Esophagus squamous epithelium (tissue), 5 donors: ENCODE data around the gene CAPZB. TPM values are rescaled to one million over a fixed set of nuclear protein-coding genes. Genes with fewer than 3 reads are reported as not detected.

Experiments
- DNase-seq: peaks from one replicate; lab custom pipeline; 2025; lab: John Stamatoyannopoulos, UW
- H3K27ac ChIP-seq, 4 donors: fragments of 200-600 bp; sonication (generic); one replicate each; pipeline ENCODE4 v1.5.1; 2016 to 2019; ENCODE audit warnings: mild to moderate bottlenecking in 1 of 4
- H3K27me3 ChIP-seq, 4 donors: fragments of 200-600 bp; sonication (generic); 1 replicate in 3 of 4; 2 replicates in 1 of 4; pipeline versions ENCODE4 v1.5.1 to v1.6.0; 2017 to 2021; ENCODE audit warnings: antibody characterized with exemption in 1 of 4
- H3K36me3 ChIP-seq, 3 donors: fragments of 200-600 bp; sonication (generic); one replicate each; pipeline ENCODE4 v1.5.1; 2016 to 2019
- H3K4me1 ChIP-seq, 3 donors: fragments of 200-600 bp; sonication (generic); one replicate each; pipeline ENCODE4 v1.5.1; 2017 to 2019
- H3K4me3 ChIP-seq, 4 donors: fragments of 200-600 bp; sonication (generic); 1 replicate in 3 of 4; 2 replicates in 1 of 4; pipeline ENCODE4 v1.5.1; 2016 to 2019; ENCODE audit warnings: mild to moderate bottlenecking in 2 of 4, moderate library complexity in 1 of 4
- H3K9me3 ChIP-seq, 3 donors: fragments of 200-600 bp; sonication (generic); one replicate each; pipeline ENCODE4 v1.5.1; 2016 to 2019
- POLR2A ChIP-seq, 4 donors: fragments of 450-650 bp; IDR thresholded peaks; one replicate each; pipeline ENCODE4 v1.6.1; 2017; ENCODE audit warnings: antibody characterized with exemption in 4 of 4, mild to moderate bottlenecking in 4 of 4, moderate library complexity in 3 of 4
- WGBS, 2 donors: methylation state at CpG; one replicate each; pipeline ENCODE4 v1.1.5; 2018; 5-methylcytosine and 5-hydroxymethylcytosine counted together
- intact Hi-C: fragments of 100-400 bp; cut with DNase I; formaldehyde crosslinking; loops from one replicate; pipeline ENCODE4 v1.15.0; 2022
- total RNA-seq, 4 donors: library from RNA; depleted of rRNA; stranded (reverse); fragments of >200 nt; gene quantifications; one replicate each; pipeline ENCODE4 v1.1.0, GENCODE V29; 2016
- TF ChIP-seq, protein P1 (sequence below), 6 experiments: fragments of 450-650 bp in 4 of 6; fragments of 200-600 bp in 2 of 6; sonication (generic) in 2 of 6; IDR thresholded peaks; one replicate each; pipeline ENCODE4 v1.5.1; 2016 to 2019; ENCODE audit warnings: antibody characterized with exemption in 6 of 6, mild to moderate bottlenecking in 4 of 6, moderate library complexity in 4 of 6
- donor health status: DM: yes; HTN: yes; CAD: no.

The CAPZB gene
- total RNA-seq, 4 donors from 2014 or later: 89.4 to 146 (median 126) TPM

DNA sequence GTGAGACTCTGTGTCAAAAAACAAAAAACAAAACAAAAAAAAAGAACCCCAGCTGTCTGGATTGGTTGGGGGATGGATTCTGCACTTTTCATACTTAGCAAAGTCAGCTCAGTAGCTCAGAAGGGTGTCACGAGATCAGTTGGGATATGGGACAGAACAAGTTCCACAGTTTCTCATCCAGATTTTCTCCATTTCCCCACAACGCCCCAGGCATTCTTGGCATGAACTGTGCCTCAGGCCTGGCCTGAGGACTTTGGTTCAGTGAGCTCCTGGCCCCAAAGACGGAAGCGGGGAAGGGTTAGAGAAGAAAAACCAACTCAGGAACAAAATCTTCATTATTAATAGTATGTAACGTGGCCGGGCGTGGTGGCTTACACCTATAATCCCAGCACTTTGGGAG, 175.3 kb downstream of the CAPZB start:
- TF ChIP-seq POLR2A (IDR thresholded peaks at IDR 0.05): no peak
- TF ChIP-seq, protein P1, sequence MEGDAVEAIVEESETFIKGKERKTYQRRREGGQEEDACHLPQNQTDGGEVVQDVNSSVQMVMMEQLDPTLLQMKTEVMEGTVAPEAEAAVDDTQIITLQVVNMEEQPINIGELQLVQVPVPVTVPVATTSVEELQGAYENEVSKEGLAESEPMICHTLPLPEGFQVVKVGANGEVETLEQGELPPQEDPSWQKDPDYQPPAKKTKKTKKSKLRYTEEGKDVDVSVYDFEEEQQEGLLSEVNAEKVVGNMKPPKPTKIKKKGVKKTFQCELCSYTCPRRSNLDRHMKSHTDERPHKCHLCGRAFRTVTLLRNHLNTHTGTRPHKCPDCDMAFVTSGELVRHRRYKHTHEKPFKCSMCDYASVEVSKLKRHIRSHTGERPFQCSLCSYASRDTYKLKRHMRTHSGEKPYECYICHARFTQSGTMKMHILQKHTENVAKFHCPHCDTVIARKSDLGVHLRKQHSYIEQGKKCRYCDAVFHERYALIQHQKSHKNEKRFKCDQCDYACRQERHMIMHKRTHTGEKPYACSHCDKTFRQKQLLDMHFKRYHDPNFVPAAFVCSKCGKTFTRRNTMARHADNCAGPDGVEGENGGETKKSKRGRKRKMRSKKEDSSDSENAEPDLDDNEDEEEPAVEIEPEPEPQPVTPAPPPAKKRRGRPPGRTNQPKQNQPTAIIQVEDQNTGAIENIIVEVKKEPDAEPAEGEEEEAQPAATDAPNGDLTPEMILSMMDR (IDR thresholded peaks at IDR 0.05): no peak
- Histone ChIP-seq H3K4me3 (no peak overlapping the region), H3K27ac (no peak overlapping the region), H3K36me3 (peaks cover 14 to 40% (median 14%) of the 10 kb centered on the region in 3 donors), H3K27me3 (no peaks in the 10 kb centered on the region), H3K4me1 (peaks cover 13 to 60% (median 16%) of the 10 kb centered on the region in 3 donors), H3K9me3 (no peaks in the 10 kb centered on the region)
- WGBS, 2 donors: 71 to 84% methylated on average over 7 of the region's 7 CpGs
- no peak for DNase-seq
- intact Hi-C loops: no loop called here

DNA sequence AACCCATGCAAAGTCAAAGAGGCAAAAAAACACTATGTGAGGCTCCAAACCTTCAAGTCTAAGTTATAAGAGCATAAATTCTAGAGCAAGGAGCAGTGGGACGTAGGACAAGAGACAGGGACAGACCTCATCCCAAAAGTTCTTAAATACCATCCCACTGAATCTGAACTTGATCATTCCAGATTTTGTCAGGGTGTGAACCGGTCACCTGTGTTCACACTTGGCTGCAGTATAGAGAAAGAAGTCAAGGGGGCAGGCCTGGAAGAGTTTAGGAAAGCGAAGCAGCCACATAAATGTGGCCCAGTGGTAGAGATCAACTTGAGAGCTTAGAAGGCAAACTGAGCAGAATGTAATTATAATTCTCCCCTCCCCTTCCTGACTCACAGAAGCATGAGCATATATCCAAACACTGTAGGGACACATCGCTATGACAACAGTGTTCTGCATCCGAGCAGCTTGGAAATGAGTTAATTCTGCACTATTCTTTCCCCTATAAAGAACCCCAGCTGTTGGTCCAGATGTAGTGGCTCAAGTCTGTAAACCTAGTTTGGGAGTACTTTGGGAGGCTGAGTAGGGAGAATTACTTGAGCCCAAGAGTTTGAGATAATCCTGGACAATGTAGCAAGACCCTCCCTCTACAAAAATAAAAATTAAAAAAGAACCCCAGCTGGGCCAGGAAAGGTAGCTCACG, 176.1 kb downstream of the CAPZB start:
- H3K27me3 ChIP-seq: no peaks in the 10 kb centered on the region
- no peak for TF ChIP-seq POLR2A (IDR thresholded peaks at IDR 0.05)
- TF ChIP-seq, protein P1 (IDR thresholded peaks at IDR 0.05): no peak
- H3K4me3 ChIP-seq: no peak overlapping the region
- DNase-seq: no peak
- WGBS, 2 donors: 71 to 87% methylated on average over 6 of the region's 6 CpGs
- H3K9me3 ChIP-seq: no peaks in the 10 kb centered on the region
- peaks cover 14 to 48% (median 20%) of the 10 kb centered on the region in 3 donors for H3K36me3 ChIP-seq
- no peak overlapping the region for H3K27ac ChIP-seq
- intact Hi-C loops: no loop called here
- peaks cover 13 to 52% (median 16%) of the 10 kb centered on the region in 3 donors for H3K4me1 ChIP-seq

DNA sequence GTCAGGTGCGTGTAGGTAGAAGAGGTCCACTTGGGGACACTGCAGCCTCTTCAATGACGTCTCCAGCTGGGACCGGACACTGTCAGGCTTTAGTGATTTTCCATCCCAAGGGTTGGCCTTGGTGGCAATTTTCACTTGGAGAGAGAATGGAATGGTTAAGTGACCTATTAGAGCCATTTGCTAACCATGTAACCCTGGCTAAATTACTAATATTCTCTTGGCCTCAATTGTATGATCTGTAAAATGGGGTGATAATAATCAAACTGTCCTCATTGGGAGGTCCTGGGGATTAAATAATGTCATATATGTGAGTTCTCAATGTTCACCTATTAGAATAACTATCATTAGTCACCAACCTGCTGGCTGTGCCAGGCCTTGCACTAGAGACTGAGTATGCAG, 176.8 kb downstream of the CAPZB start:
- H3K9me3 ChIP-seq: no peaks in the 10 kb centered on the region
- intact Hi-C loops: no loop called here
- TF ChIP-seq POLR2A (IDR thresholded peaks at IDR 0.05): no peak
- TF ChIP-seq, protein P1 (IDR thresholded peaks at IDR 0.05): no peak
- no peaks in the 10 kb centered on the region for H3K27me3 ChIP-seq
- no peak for DNase-seq
- peaks cover 13 to 45% (median 16%) of the 10 kb centered on the region in 3 donors for H3K4me1 ChIP-seq
- no peak overlapping the region for H3K27ac ChIP-seq
- WGBS, 2 donors: 100% methylated on average over 1 of the region's 3 CpGs
- H3K4me3 ChIP-seq: no peak overlapping the region
- peaks cover 21 to 55% (median 27%) of the 10 kb centered on the region in 3 donors for H3K36me3 ChIP-seq

DNA sequence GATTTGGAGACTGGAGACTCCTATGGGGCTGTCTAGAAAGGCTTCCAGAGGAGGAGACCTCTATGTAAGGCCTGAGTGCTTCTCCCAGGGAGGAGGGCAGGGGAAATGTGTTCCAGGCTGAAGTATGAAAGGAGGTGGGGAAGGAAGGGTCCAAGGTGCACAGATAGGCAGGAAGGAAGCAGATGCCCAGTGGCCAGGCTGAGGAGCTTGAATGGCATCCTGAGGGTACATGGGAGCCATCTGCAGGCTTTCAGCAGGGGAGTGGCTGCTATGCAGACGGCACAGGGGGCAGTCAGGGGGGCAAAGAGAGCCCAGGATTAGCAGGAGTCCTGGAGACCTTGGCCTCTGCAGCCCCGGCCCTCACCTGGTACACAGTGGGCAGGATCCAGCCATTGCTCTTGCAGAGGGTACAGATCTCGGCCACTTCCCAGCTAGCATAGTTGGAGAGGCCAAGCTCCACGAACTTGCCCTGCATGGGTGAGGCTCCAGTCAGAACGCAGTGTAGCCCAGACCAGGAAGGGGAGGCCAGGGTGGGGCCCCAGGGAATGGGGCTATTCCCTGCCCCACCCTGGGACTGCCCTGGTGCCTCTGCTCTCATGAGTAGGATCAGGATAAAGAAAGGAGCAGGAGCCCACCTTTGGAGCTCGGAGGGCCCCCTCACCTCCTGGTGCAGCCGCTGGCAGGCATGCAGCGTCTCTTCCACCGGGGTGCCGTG, 177.4 kb downstream of the CAPZB start:
- no peak overlapping the region for H3K27ac ChIP-seq
- no peaks in the 10 kb centered on the region for H3K27me3 ChIP-seq
- H3K4me1 ChIP-seq: peaks cover 9 to 39% (median 14%) of the 10 kb centered on the region in 3 donors
- WGBS, 2 donors: 96% methylated on average over 2 of the region's 10 CpGs; no CpG with 5 or more reads in 1 of the 2 donors
- no peak for TF ChIP-seq POLR2A (IDR thresholded peaks at IDR 0.05)
- TF ChIP-seq, protein P1 (IDR thresholded peaks at IDR 0.05): no peak
- intact Hi-C loops: no loop called here
- H3K36me3 ChIP-seq: peaks cover 23 to 61% (median 28%) of the 10 kb centered on the region in 3 donors
- H3K9me3 ChIP-seq: no peaks in the 10 kb centered on the region
- no peak for DNase-seq
- no peak overlapping the region for H3K4me3 ChIP-seq

DNA sequence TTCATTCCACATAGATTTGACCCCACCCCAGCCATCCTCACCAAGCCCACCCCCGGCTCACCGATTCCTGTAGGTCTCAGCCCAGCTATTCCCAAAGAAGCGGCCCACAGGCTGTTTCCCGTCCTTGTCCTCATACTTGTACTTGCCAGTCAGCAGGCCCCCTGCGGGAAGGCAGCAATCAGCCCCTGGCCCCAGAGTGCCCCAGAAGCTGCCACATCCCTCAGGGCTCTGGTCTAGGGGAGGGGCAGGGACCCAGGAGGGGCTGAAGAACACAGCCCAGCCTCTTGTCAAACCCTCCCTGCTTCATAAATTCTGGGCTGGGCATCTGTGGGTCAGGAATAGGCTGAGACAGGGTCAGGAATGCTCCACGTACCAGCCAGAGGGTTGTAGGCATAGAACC, 178.4 kb downstream of the CAPZB start:
- H3K27ac ChIP-seq: no peak overlapping the region
- H3K4me1 ChIP-seq: peaks cover 6 to 34% (median 9%) of the 10 kb centered on the region in 3 donors
- DNase-seq: no peak
- TF ChIP-seq, protein P1 (IDR thresholded peaks at IDR 0.05): no peak
- no peak for TF ChIP-seq POLR2A (IDR thresholded peaks at IDR 0.05)
- no peaks in the 10 kb centered on the region for H3K27me3 ChIP-seq
- WGBS, 2 donors: 89 to 100% methylated on average over 4 to 6 of the region's 6 CpGs
- intact Hi-C loops: no loop called here
- H3K4me3 ChIP-seq: no peak overlapping the region
- peaks cover 23 to 71% (median 28%) of the 10 kb centered on the region in 3 donors for H3K36me3 ChIP-seq
- H3K9me3 ChIP-seq: no peaks in the 10 kb centered on the region
